Stimulated activated CD4-positive, alpha-beta T cell treated with anti-CD3 and anti-CD28 coated beads, Interleukin-15, amount 100 ng/mL, for 48 hours (primary cell): Measurements from ENCODE around the gene ASB10.

ENCODE experiments used
- DNase-seq, 2 donors: peaks; one replicate each; pipeline ENCODE4 v3.0.0-alpha.2; 2020; ENCODE audit warnings: low read depth in 2 of 2

ASB10 gene

GRCh38 chr7:151187409-151188251 lies 580 bp upstream of the ASB10 start:
- DNase-seq = no peak

- no peak for DNase-seq
These were observed 1.0 kb downstream of the ASB10 start for GRCh38 chr7:151185762-151186639.

- DNase-seq = no peak
These were observed 6.0 kb downstream of the ASB10 start for GRCh38 chr7:151181011-151181431.

- no peak for DNase-seq
These were observed 7.1 kb downstream of the ASB10 start for GRCh38 chr7:151179946-151180345.

- DNase-seq = no peak
These were observed 7.7 kb downstream of the ASB10 start for GRCh38 chr7:151179287-151179860.

DNA sequence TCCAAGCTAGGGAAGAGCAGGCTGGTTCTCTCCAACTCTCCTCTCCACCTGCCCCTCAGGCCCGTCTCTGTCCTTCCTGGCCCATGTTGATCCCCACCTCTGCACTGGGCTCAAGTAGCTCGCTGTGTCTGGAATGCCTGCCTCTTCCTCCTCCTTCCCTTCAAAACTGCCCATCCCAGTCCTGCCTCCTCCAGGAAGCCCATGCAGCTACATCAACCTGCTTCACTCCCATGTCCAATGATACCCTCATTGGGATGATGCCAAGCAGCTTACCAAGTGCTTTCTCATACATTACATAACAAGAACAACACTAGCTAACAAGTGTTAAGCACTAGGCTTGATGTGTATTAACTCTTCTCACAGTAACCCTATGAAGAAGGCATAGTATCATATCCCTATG lies 8.2 kb downstream of the ASB10 start:
- no peak for DNase-seq

DNA sequence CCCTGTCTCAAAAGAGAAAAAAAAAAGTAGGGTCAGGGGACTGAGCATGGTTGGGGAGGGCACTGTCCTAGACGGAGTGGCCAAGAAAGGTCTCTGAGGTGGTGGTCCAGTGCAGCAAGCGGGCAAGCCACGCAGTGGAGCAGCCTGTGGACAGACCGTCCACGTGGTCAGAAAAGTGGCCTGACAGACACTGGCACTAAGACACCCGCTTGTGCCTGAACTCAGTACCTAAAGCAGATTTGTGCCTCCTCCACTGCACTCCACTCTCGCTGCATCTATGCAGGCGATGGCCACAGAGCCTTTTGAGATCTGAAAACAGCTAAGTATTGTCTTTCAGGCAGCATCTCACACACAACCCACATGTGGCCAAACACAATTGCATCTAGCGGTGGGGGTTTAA lies 8.8 kb downstream of the ASB10 start:
- no peak for DNase-seq

- DNase-seq = no peak
These were observed 9.7 kb downstream of the ASB10 start for GRCh38 chr7:151177310-151177709.

DNA sequence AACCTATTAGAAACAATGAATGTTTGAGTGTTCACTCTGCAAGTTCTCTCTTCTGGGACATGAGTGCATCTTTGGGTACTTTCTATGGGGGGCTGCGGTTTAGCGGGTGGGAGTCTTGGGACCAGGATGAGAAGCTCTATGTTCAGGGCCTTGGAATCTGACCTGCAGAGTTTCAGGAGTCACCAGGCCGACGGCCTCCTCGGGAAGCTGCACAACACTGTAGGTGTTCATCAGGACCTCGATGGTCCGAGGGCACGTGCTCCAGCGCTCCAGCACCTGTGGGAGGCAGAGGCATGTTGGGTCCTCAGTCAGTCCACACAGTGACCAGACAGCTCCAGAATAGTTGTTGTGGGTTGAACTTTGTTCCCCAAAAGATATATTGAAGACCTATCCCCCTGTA lies 10.6 kb downstream of the ASB10 start:
- no peak for DNase-seq

DNA sequence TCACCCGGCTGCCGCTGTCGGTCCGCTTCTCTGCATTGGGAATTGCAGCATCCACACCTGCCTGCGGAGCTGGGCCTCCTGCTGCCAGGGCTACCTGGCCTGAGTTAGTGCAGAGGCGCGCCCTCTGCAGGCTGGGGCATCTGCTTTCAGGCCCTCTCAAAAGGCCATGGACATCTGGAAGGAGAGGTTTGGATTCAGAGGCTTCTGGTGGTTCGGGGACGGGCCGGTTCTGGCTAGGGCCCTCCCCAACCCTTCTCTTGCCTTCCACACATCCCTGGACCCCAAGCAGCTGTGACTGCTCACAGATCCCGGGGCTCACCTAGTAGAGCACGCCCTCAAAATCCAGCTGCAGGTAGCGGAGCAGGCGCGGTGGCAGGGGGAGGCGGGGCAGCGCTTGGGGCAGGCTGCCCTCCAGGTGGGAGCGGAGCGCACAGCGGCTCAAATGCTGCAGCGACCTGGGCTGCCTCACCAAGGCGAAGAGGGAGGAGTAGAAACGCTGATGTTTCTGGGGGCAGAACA lies 11.2 kb downstream of the ASB10 start:
- no peak for DNase-seq

DNA sequence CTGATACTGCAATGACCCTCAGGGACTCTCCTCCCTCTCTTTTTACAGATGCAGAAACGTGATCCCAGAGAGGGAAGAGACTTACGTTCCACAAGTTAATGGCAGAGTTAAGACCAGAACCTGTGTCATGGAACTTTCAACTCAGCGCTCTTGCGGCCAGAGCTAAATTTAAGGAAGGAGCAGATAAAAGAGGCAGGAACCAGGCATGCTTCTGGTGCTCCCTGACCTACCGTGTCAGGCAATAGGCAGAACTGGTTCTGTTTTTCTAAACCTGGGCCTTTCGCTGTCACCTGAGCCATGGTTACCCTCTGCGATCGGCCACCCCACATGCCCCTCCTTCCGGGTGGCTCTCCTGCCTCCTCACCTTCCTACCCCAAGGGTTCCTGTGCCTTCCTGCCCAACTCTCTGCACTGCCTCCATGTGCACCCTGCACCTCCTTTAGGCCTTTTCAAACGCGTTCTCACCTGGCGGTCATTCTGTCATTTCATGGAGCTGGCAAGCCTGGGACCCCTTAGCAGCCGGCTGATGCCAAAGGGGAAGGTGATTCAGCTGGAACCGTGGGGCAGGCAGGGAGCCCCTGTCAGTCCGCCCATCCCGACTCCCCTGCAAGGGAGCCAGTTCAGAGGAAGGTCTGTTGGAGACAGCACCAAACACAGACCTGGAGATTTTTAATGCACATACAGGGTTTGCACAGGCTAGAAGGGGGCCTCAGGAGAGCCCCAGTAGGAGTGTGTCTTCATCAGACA lies 11.8 kb downstream of the ASB10 start:
- no peak for DNase-seq

DNA sequence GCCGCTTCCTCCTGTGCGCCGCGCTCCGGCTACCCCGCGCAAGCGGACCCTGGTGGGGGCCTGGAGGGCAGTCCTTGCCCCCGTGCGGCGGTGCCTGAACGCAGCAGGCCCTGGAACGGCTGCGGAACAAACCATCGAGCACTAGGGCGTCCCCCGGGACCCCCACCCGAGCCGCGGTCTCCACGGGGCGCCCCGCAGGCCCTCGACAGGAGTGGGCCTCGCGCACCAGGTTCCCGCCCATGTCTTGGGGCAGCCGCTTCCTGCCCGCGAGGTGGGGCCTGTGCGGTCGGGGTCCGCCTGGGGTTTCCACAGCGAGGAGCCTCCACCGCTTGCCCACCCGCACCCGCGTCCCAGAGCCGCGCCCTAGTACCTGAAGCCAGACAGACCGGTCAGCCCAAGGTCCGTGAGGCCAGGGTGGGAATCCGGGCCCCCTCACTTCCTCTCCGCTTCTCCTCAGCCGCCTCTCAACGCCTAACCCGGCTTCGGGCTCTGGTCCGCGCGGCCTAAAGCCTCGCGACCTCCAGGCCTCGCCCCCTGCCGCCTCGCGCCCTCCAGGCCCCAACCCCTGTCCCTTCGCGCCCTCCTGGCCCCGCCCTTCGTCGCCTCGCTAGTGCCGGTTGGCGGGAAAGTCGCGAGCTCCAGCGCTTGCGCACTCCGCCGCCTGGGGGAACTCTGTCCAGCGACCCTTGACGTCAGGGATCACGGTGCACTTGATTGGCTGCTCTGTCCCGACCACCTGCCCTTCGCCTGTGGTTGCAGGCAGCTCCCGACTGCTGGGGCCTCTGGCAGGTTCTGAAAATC lies 12.6 kb downstream of the ASB10 start:
- DNase-seq = peak; percentile 22 to 24

GRCh38 chr7:151173386-151174245 lies 13.4 kb downstream of the ASB10 start:
- DNase-seq = no peak

DNA sequence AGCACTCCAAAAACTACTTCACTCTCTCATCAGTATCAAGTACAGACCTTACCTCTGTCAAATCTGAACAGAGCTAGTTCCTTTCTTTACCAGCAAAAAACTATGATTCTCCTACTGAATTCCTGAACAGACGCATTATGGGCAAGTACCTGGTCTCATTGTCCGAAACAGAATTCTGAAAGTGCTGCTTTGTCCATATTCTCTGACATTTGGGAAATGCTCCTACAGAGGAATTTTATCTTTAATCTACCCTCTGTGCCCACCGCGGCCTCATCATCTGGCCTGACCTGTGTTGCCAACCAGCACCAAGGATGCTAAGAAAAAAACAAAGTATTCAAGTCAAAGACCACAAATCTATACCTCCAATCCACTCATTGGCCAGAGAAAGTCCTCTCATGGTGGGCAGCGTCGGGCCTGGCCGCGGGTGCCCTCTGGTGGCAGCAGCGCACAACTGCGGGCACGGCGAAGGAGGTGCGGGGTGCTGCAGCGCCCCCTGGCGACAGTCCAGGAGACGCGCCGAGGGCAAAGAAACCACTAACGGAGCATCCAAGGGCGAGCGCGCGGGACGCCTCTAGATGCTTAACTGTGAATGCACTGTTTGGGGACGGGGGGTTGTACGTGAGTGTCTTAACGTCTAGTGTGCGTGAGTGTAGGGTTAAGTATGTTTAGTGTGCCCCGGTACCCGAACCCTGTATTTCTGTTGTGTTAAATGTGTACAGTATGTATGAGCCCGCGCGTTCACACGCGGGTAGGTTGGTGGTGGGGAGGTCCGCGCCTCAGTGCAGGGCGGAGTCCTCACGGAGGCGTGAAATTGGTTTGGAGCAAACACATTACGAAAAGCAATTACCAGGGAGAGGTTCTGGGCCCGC lies 14.5 kb downstream of the ASB10 start:
- DNase-seq = peak; percentile 66 to 75

GRCh38 chr7:151168787-151169162 lies 18.3 kb downstream of the ASB10 start:
- no peak for DNase-seq

GRCh38 chr7:151168003-151168786 lies 18.9 kb downstream of the ASB10 start:
- DNase-seq = peak in 1 of 2 donors; percentile 52

- DNase-seq = no peak
These were observed 19.7 kb downstream of the ASB10 start, which contains the start of gene GBX1 for GRCh38 chr7:151167197-151167961. GBX1 (minus strand) TSS chr7:151167694; CDS start chr7:151167548, 146 bp downstream.
